ENCODE measurements around the gene STRADA. TPM values are rescaled to one million over a fixed set of nuclear protein-coding genes. Genes with fewer than 3 reads are reported as not detected.

STRADA gene
- polyA plus RNA-seq, 3 donors, result 12.5 to 51.9 (median 19.8) TPM

GRCh38 chr17:63682981-63683380 lies 58.6 kb downstream of the STRADA start:
- Histone ChIP-seq H3K4me3 (replicated peaks in 1 of 3; ENCODE audit: low read depth in 2 of 3, low read length in 3 of 3) (no peak overlapping the region), H3K27me3 (ENCODE audit: control insufficient read depth in 2 of 2, insufficient read depth in 2 of 2, low read length in 2 of 2) (no peaks in the 10 kb centered on the region), H3K4me1 (ENCODE audit: control insufficient read depth in 1 of 2, insufficient read depth in 2 of 2, low read length in 2 of 2) (peaks cover 0 to 13% of the 10 kb centered on the region in 2 donors), H3K27ac (ENCODE audit: low read depth in 1 of 2, low read length in 2 of 2) (peak overlapping the region in 1 of 2 donors; percentile 66), H2AFZ (ENCODE audit: insufficient read depth, low read depth, low read length, poor library complexity, severe bottlenecking) (no peak overlapping the region), H3K36me3 (replicated peaks in 1 of 2; ENCODE audit: control insufficient read depth in 1 of 2, insufficient read depth in 2 of 2, low read length in 2 of 2) (peaks cover 92 to 99% of the 10 kb centered on the region in 2 donors), H3K79me2 (ENCODE audit: insufficient read depth, low read length) (peaks cover 30% of the 10 kb centered on the region), H4K20me1 (ENCODE audit: insufficient read depth, low read length) (peaks cover 100% of the 10 kb centered on the region), H3K9ac (ENCODE audit: insufficient read depth, low read length, poor library complexity, severe bottlenecking) (no peak overlapping the region), H3K4me2 (replicated peaks; ENCODE audit: extremely low read depth, low read length, poor library complexity, severe bottlenecking) (no peak overlapping the region), H3K9me3 (replicated peaks in 1 of 2; ENCODE audit: control insufficient read depth in 1 of 2, insufficient read depth in 1 of 2, low read length in 2 of 2) (no peaks in the 10 kb centered on the region)
- Mint-ChIP-seq H3K36me3 (peaks cover 88 to 100% of the 10 kb centered on the region in 2 donors), H3K27me3 (ENCODE audit: low read depth in 3 of 3) (peaks cover 0 to 3% (median 2%) of the 10 kb centered on the region in 3 donors), H3K4me1 (peaks cover 19% of the 10 kb centered on the region), H3K9me3 (peaks cover 0 to 7% (median 0%) of the 10 kb centered on the region in 7 donors), H3K4me3 (no peak overlapping the region), H3K27ac (peak overlapping the region in 2 of 7 donors; percentile 7 to 74)
- TF ChIP-seq CTCF (IDR thresholded peaks at IDR 0.05), result no peak
- intact Hi-C loops (cut with micrococcal nuclease), result no loop called here
- no peak for DNase-seq

- intact Hi-C loops (cut with micrococcal nuclease), result no loop called here
- Histone ChIP-seq H3K27ac (ENCODE audit: low read depth in 1 of 2, low read length in 2 of 2) (peak overlapping the region; percentile 11 to 66), H3K9ac (ENCODE audit: insufficient read depth, low read length, poor library complexity, severe bottlenecking) (no peak overlapping the region), H3K9me3 (replicated peaks in 1 of 2; ENCODE audit: control insufficient read depth in 1 of 2, insufficient read depth in 1 of 2, low read length in 2 of 2) (no peaks in the 10 kb centered on the region), H3K4me2 (replicated peaks; ENCODE audit: extremely low read depth, low read length, poor library complexity, severe bottlenecking) (no peak overlapping the region), H3K79me2 (ENCODE audit: insufficient read depth, low read length) (peaks cover 35% of the 10 kb centered on the region), H4K20me1 (ENCODE audit: insufficient read depth, low read length) (peaks cover 100% of the 10 kb centered on the region), H3K4me1 (ENCODE audit: control insufficient read depth in 1 of 2, insufficient read depth in 2 of 2, low read length in 2 of 2) (peaks cover 0 to 13% of the 10 kb centered on the region in 2 donors), H3K4me3 (replicated peaks in 1 of 3; ENCODE audit: low read depth in 2 of 3, low read length in 3 of 3) (no peak overlapping the region), H3K36me3 (replicated peaks in 1 of 2; ENCODE audit: control insufficient read depth in 1 of 2, insufficient read depth in 2 of 2, low read length in 2 of 2) (peaks cover 93 to 99% of the 10 kb centered on the region in 2 donors), H3K27me3 (ENCODE audit: control insufficient read depth in 2 of 2, insufficient read depth in 2 of 2, low read length in 2 of 2) (no peaks in the 10 kb centered on the region), H2AFZ (ENCODE audit: insufficient read depth, low read depth, low read length, poor library complexity, severe bottlenecking) (no peak overlapping the region)
- Mint-ChIP-seq H3K4me1 (peaks cover 19% of the 10 kb centered on the region), H3K4me3 (no peak overlapping the region), H3K27me3 (ENCODE audit: low read depth in 3 of 3) (peaks cover 0 to 3% (median 2%) of the 10 kb centered on the region in 3 donors), H3K36me3 (peaks cover 91 to 100% of the 10 kb centered on the region in 2 donors), H3K9me3 (peaks cover 0 to 7% (median 0%) of the 10 kb centered on the region in 7 donors), H3K27ac (peak overlapping the region in 6 of 7 donors; percentile 26 to 67 (median 64))
- no peak for TF ChIP-seq CTCF (IDR thresholded peaks at IDR 0.05)
- DNase-seq, result no peak
- WGBS (ENCODE audit: insufficient coverage), result no CpG with 5 or more reads among the region's 1 CpG
Observed at GRCh38 chr17:63682441-63682840, 59.2 kb downstream of the STRADA start.
